ENCODE data around the gene RAB37.

Gene RAB37

GRCh38 chr17:74736513-74737298, at the start of gene RAB37:
Gene RAB37, plus strand, starts transcription at chr17:74737256. Its CDS starts 17 bp downstream, at chr17:74737273.
- TF ChIP-seq MYC (IDR thresholded peaks at IDR 0.05; ENCODE audit: low read depth, low read length), result peak; percentile 40; the same call in 1 of the 2 replicates
- TF ChIP-seq POLR2A (IDR thresholded peaks at IDR 0.05; ENCODE audit: extremely low read depth, insufficient read length), result no peak
- peak; percentile 50 for TF ChIP-seq CTCF (IDR thresholded peaks at IDR 0.05; ENCODE audit: low read depth, low read length)
- peak; percentile 77 for TF ChIP-seq MAX (IDR thresholded peaks at IDR 0.05; ENCODE audit: low read depth, low read length)
- peak; percentile 95 for DNase-seq (ENCODE audit: low read depth)
- peak within 1 kb of the TSS; percentile 78 for H3K4me3 ChIP-seq (ENCODE audit: low read depth, low read length)

- TF ChIP-seq MAX (IDR thresholded peaks at IDR 0.05; ENCODE audit: low read depth, low read length), result no peak
- TF ChIP-seq CTCF (IDR thresholded peaks at IDR 0.05; ENCODE audit: low read depth, low read length), result no peak
- no peak for TF ChIP-seq MYC (IDR thresholded peaks at IDR 0.05; ENCODE audit: low read depth, low read length)
- TF ChIP-seq POLR2A (IDR thresholded peaks at IDR 0.05; ENCODE audit: extremely low read depth, insufficient read length), result no peak
- DNase-seq (ENCODE audit: low read depth), result peak; percentile 22
- no peak overlapping the region for H3K4me3 ChIP-seq (ENCODE audit: low read depth, low read length)
Measured at GRCh38 chr17:74687886-74688285, 49.2 kb upstream of the RAB37 start.

- H3K4me3 ChIP-seq (ENCODE audit: low read depth, low read length), result no peak overlapping the region
- TF ChIP-seq MAX (IDR thresholded peaks at IDR 0.05; ENCODE audit: low read depth, low read length) (peak; percentile 61), MYC (IDR thresholded peaks at IDR 0.05; ENCODE audit: low read depth, low read length) (peak; percentile 67), POLR2A (IDR thresholded peaks at IDR 0.05; ENCODE audit: extremely low read depth, insufficient read length) (no peak), CTCF (IDR thresholded peaks at IDR 0.05; ENCODE audit: low read depth, low read length) (no peak)
- peak; percentile 96 for DNase-seq (ENCODE audit: low read depth)
Measured at GRCh38 chr17:74690409-74690825, 46.6 kb upstream of the RAB37 start.

GRCh38 chr17:74691151-74691550, 45.9 kb upstream of the RAB37 start:
- DNase-seq (ENCODE audit: low read depth), result no peak
- no peak overlapping the region for H3K4me3 ChIP-seq (ENCODE audit: low read depth, low read length)
- TF ChIP-seq POLR2A (IDR thresholded peaks at IDR 0.05; ENCODE audit: extremely low read depth, insufficient read length) (no peak), MAX (IDR thresholded peaks at IDR 0.05; ENCODE audit: low read depth, low read length) (no peak), MYC (IDR thresholded peaks at IDR 0.05; ENCODE audit: low read depth, low read length) (no peak), CTCF (IDR thresholded peaks at IDR 0.05; ENCODE audit: low read depth, low read length) (no peak)

GRCh38 chr17:74694081-74694480, 43.0 kb upstream of the RAB37 start:
- TF ChIP-seq MYC (IDR thresholded peaks at IDR 0.05; ENCODE audit: low read depth, low read length) (no peak), MAX (IDR thresholded peaks at IDR 0.05; ENCODE audit: low read depth, low read length) (no peak), POLR2A (IDR thresholded peaks at IDR 0.05; ENCODE audit: extremely low read depth, insufficient read length) (no peak), CTCF (IDR thresholded peaks at IDR 0.05; ENCODE audit: low read depth, low read length) (no peak)
- no peak overlapping the region for H3K4me3 ChIP-seq (ENCODE audit: low read depth, low read length)

More at GRCh38 chr17:74694081-74694480, 43.0 kb upstream of the RAB37 start:
- DNase-seq (ENCODE audit: low read depth), result no peak

Data from NB4 (cell line).